GM12873 (cell line): ENCODE measurements around the gene SMYD1.

Experiments used
- CTCF ChIP-seq: IDR thresholded peaks from 2 replicates; pipeline ENCODE4 v1.5.1; 2012; ENCODE audit warnings: low read depth, mild to moderate bottlenecking, moderate library complexity, low read length, control low read depth; ENCODE audit not compliant: insufficient read depth; ENCODE audit errors: missing control alignments

SMYD1 gene

GRCh38 chr2:88081924-88082608 is 14.4 kb downstream of the SMYD1 start:
- TF ChIP-seq CTCF: no peak

GRCh38 chr2:88082781-88083180 is 15.2 kb downstream of the SMYD1 start:
- no peak for TF ChIP-seq CTCF

GRCh38 chr2:88085099-88085498 is 17.5 kb downstream of the SMYD1 start:
- no peak for TF ChIP-seq CTCF

GRCh38 chr2:88085602-88086001 is 18.0 kb downstream of the SMYD1 start:
- no peak for TF ChIP-seq CTCF

- no peak for TF ChIP-seq CTCF
Measured at GRCh38 chr2:88086401-88086800, 18.8 kb downstream of the SMYD1 start.

GRCh38 chr2:88087073-88087472 is 19.4 kb downstream of the SMYD1 start:
- TF ChIP-seq CTCF: no peak

GRCh38 chr2:88087763-88088162 is 20.1 kb downstream of the SMYD1 start:
- no peak for TF ChIP-seq CTCF
